Astrocyte (in vitro differentiated cells and primary cell): ENCODE measurements around the gene LHX1.

Source experiments
- CTCF ChIP-seq: IDR thresholded peaks from 2 replicates; pipeline ENCODE4 v1.5.1; 2011; ENCODE audit warnings: low read depth, mild to moderate bottlenecking, inconsistent platforms, low read length, moderate library complexity; ENCODE audit not compliant: insufficient read depth
- EZH2 ChIP-seq: IDR thresholded peaks from 2 replicates; pipeline ENCODE4 v1.6.1; 2012; ENCODE audit warnings: mild to moderate bottlenecking, low read length, inconsistent platforms; ENCODE audit not compliant: insufficient read depth

GRCh38 chr17:36931096-36931696, 6.1 kb upstream of the LHX1 start:
- TF ChIP-seq CTCF (no peak), EZH2 (no peak)
